Raji (cell line): ENCODE data around the gene USP33.

Source experiments
- POLR2A ChIP-seq: IDR thresholded peaks from 2 replicates; pipeline ENCODE4 v1.6.1; 2011; ENCODE audit warnings: low read depth, low read length, control low read depth; ENCODE audit not compliant: insufficient read depth

The USP33 gene

GRCh38 chr1:77744576-77744975 is 15.1 kb downstream of the USP33 start:
- TF ChIP-seq POLR2A, result no peak

GRCh38 chr1:77742011-77742555 is 17.6 kb downstream of the USP33 start:
- no peak for TF ChIP-seq POLR2A

- TF ChIP-seq POLR2A, result no peak
Observed at GRCh38 chr1:77741316-77741715, 18.3 kb downstream of the USP33 start.

GRCh38 chr1:77739235-77739634 is 20.4 kb downstream of the USP33 start:
- TF ChIP-seq POLR2A, result no peak

GRCh38 chr1:77732090-77732489 is 27.6 kb downstream of the USP33 start:
- TF ChIP-seq POLR2A, result no peak

- TF ChIP-seq POLR2A, result no peak
Observed at GRCh38 chr1:77725706-77726105, 33.9 kb downstream of the USP33 start.

- no peak for TF ChIP-seq POLR2A
Observed at GRCh38 chr1:77718181-77718580, 41.5 kb downstream of the USP33 start.

- no peak for TF ChIP-seq POLR2A
Observed at GRCh38 chr1:77716065-77716464, 43.6 kb downstream of the USP33 start.

GRCh38 chr1:77709727-77710126 is 49.9 kb downstream of the USP33 start:
- no peak for TF ChIP-seq POLR2A

GRCh38 chr1:77706321-77706720 is 53.3 kb downstream of the USP33 start:
- TF ChIP-seq POLR2A, result no peak

GRCh38 chr1:77704736-77705135 is 54.9 kb downstream of the USP33 start:
- TF ChIP-seq POLR2A, result no peak

GRCh38 chr1:77697441-77697840 is 62.2 kb downstream of the USP33 start:
- no peak for TF ChIP-seq POLR2A

- no peak for TF ChIP-seq POLR2A
Observed at GRCh38 chr1:77688939-77689338, 70.7 kb downstream of the USP33 start.

GRCh38 chr1:77687519-77687906 is 72.1 kb downstream of the USP33 start:
- TF ChIP-seq POLR2A, result no peak

GRCh38 chr1:77686796-77687518 is 72.7 kb downstream of the USP33 start:
- no peak for TF ChIP-seq POLR2A

GRCh38 chr1:77683160-77684148 is 76.2 kb downstream of the USP33 start:
- TF ChIP-seq POLR2A, result peak; percentile 72
